Measurements from ENCODE around the gene KIF7.

DNA sequence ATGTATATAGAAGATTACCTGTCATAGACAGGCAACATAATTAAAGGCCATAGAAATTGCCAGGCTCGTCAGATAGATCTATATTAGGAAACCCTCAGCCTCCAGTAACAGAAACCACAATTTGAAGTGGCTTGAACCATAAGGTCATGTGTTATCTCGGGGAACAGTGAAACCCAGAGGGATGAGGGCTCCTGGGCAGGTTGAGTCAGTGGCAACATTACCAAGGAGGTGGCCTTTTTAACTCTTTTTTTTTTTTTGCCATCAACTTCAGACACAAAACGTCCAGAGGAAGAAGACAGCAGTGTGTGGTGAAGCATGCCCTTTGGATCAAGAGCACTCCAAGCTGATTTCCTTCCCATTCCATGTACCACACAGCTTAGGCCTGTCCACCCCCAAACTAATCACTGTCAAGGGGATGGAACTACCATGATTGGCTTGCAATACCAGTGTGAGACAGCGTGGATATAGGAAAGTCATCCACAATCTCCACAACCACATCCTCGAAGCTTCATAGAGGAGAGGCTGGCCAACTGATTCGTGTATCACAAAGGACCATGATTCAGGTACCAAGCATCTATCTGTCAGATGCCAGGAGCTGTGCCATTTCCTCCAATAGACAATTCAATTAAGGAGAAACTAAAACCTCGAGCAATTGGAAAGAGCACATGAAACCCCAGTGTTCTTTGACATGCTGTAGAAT, 999 bp upstream of the KIF7 start:
- TF ChIP-seq, protein P1, sequence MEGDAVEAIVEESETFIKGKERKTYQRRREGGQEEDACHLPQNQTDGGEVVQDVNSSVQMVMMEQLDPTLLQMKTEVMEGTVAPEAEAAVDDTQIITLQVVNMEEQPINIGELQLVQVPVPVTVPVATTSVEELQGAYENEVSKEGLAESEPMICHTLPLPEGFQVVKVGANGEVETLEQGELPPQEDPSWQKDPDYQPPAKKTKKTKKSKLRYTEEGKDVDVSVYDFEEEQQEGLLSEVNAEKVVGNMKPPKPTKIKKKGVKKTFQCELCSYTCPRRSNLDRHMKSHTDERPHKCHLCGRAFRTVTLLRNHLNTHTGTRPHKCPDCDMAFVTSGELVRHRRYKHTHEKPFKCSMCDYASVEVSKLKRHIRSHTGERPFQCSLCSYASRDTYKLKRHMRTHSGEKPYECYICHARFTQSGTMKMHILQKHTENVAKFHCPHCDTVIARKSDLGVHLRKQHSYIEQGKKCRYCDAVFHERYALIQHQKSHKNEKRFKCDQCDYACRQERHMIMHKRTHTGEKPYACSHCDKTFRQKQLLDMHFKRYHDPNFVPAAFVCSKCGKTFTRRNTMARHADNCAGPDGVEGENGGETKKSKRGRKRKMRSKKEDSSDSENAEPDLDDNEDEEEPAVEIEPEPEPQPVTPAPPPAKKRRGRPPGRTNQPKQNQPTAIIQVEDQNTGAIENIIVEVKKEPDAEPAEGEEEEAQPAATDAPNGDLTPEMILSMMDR (IDR thresholded peaks at IDR 0.05; ENCODE audit: poor library complexity, severe bottlenecking): no peak
- TF ChIP-seq TAF1 (IDR thresholded peaks at IDR 0.05; ENCODE audit: low read depth): no peak
- TF ChIP-seq POLR2AphosphoS5 (IDR thresholded peaks at IDR 0.05): no peak
- TF ChIP-seq, protein P2, sequence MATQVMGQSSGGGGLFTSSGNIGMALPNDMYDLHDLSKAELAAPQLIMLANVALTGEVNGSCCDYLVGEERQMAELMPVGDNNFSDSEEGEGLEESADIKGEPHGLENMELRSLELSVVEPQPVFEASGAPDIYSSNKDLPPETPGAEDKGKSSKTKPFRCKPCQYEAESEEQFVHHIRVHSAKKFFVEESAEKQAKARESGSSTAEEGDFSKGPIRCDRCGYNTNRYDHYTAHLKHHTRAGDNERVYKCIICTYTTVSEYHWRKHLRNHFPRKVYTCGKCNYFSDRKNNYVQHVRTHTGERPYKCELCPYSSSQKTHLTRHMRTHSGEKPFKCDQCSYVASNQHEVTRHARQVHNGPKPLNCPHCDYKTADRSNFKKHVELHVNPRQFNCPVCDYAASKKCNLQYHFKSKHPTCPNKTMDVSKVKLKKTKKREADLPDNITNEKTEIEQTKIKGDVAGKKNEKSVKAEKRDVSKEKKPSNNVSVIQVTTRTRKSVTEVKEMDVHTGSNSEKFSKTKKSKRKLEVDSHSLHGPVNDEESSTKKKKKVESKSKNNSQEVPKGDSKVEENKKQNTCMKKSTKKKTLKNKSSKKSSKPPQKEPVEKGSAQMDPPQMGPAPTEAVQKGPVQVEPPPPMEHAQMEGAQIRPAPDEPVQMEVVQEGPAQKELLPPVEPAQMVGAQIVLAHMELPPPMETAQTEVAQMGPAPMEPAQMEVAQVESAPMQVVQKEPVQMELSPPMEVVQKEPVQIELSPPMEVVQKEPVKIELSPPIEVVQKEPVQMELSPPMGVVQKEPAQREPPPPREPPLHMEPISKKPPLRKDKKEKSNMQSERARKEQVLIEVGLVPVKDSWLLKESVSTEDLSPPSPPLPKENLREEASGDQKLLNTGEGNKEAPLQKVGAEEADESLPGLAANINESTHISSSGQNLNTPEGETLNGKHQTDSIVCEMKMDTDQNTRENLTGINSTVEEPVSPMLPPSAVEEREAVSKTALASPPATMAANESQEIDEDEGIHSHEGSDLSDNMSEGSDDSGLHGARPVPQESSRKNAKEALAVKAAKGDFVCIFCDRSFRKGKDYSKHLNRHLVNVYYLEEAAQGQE (IDR thresholded peaks at IDR 0.05; ENCODE audit: borderline replicate concordance): no peak
- TF ChIP-seq EP300 (conservative IDR thresholded peaks at IDR 0.05; ENCODE audit: poor library complexity, severe bottlenecking): no peak
- TF ChIP-seq SMC3 (conservative IDR thresholded peaks at IDR 0.05; ENCODE audit: poor library complexity): no peak
- no peak for TF ChIP-seq MXI1 (conservative IDR thresholded peaks at IDR 0.05; ENCODE audit: poor library complexity, severe bottlenecking)
- no peak for TF ChIP-seq EZH2 (IDR thresholded peaks at IDR 0.05; ENCODE audit: borderline replicate concordance, insufficient read depth, low read length, poor library complexity, severe bottlenecking)
- TF ChIP-seq RAD21 (conservative IDR thresholded peaks at IDR 0.05): no peak
